ENCODE results near the gene ATOH1.

DNA sequence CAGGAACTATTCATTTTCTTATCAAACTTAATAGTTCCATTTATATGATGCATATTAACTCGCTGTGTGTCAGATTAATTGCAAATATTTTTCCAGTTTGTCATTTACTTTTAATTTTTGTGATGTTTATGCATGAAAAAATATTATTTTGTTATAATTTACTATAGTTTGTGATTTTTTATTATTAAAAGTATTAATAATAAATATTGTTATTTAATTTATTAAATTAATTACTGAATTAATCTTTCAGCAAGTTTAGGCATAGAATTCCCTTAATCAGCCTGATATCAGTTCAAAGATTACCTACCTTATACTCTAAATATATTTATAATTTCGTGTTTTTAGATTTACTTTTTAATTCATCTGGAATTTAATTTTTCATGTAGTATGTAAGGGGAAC lies 15.5 kb upstream of the ATOH1 start:
- TF ChIP-seq, protein P1, sequence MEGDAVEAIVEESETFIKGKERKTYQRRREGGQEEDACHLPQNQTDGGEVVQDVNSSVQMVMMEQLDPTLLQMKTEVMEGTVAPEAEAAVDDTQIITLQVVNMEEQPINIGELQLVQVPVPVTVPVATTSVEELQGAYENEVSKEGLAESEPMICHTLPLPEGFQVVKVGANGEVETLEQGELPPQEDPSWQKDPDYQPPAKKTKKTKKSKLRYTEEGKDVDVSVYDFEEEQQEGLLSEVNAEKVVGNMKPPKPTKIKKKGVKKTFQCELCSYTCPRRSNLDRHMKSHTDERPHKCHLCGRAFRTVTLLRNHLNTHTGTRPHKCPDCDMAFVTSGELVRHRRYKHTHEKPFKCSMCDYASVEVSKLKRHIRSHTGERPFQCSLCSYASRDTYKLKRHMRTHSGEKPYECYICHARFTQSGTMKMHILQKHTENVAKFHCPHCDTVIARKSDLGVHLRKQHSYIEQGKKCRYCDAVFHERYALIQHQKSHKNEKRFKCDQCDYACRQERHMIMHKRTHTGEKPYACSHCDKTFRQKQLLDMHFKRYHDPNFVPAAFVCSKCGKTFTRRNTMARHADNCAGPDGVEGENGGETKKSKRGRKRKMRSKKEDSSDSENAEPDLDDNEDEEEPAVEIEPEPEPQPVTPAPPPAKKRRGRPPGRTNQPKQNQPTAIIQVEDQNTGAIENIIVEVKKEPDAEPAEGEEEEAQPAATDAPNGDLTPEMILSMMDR (conservative IDR thresholded peaks at IDR 0.05; ENCODE audit: low read depth, low read length): no peak
- TF ChIP-seq EZH2 (IDR thresholded peaks at IDR 0.05; ENCODE audit: borderline replicate concordance, low read depth, low read length, poor library complexity, severe bottlenecking): no peak

All from A673 (cell line).